OCI-LY1 (cell line): ENCODE results near the gene NAA35.

Experiments
- CTCF ChIP-seq: fragments of 200-600 bp; sonication (generic), shearing (Covaris generic); IDR thresholded peaks from 2 replicates; pipeline ENCODE4 v1.5.1; 2017; ENCODE audit warnings: mild to moderate bottlenecking, antibody characterized with exemption, low read length, moderate library complexity, mixed read lengths
- EZH2 ChIP-seq: fragments of 200-600 bp; sonication (generic), shearing (Covaris generic); IDR thresholded peaks from 2 replicates; pipeline ENCODE4 v1.8.0; 2017; ENCODE audit warnings: borderline replicate concordance, mixed run types, mild to moderate bottlenecking, antibody characterized with exemption, low read length, moderate library complexity, mixed read lengths

- TF ChIP-seq CTCF (no peak), EZH2 (no peak)
Measured at GRCh38 chr9:86052556-86053468, 111.9 kb downstream of the NAA35 start.
